Trophoblast cell (in vitro differentiated cells and primary cell): ENCODE measurements around the gene THBS1.

ENCODE experiments used
- DNase-seq, 2 donors: peaks; one replicate each; pipeline ENCODE4 v3.0.0-alpha.2; 2016
- H2AFZ ChIP-seq: 2 replicates; pipeline ENCODE4 v1.6.1; 2013; ENCODE audit warnings: low read length, moderate library complexity, mild to moderate bottlenecking; ENCODE audit not compliant: insufficient read depth, poor library complexity
- H2AK5ac ChIP-seq: 2 replicates; pipeline ENCODE4 v1.6.1; 2013; ENCODE audit warnings: mild to moderate bottlenecking, low read length
- H2BK120ac ChIP-seq: 2 replicates; pipeline ENCODE4 v1.6.1; 2013; ENCODE audit warnings: low read length, mild to moderate bottlenecking, moderate library complexity; ENCODE audit not compliant: insufficient read depth, poor library complexity
- H2BK12ac ChIP-seq: 2 replicates; pipeline ENCODE4 v1.6.1; 2013; ENCODE audit warnings: mild to moderate bottlenecking, low read length, moderate library complexity
- H2BK5ac ChIP-seq: 2 replicates; pipeline ENCODE4 v1.6.1; 2013; ENCODE audit warnings: low read length, low read depth, moderate library complexity, mild to moderate bottlenecking; ENCODE audit not compliant: poor library complexity
- H3K14ac ChIP-seq: 2 replicates; pipeline ENCODE4 v1.6.1; 2013; ENCODE audit warnings: mild to moderate bottlenecking, low read length
- H3K18ac ChIP-seq: 2 replicates; pipeline ENCODE4 v1.6.1; 2013; ENCODE audit warnings: mild to moderate bottlenecking, low read length
- H3K23ac ChIP-seq: 2 replicates; pipeline ENCODE4 v1.6.1; 2013; ENCODE audit warnings: low read length
- H3K27ac ChIP-seq: 2 replicates; pipeline ENCODE4 v1.5.1; 2013; ENCODE audit warnings: low read depth, mild to moderate bottlenecking, inconsistent platforms, low read length, moderate library complexity
- H3K27me3 ChIP-seq: 2 replicates; pipeline ENCODE4 v1.6.1; 2013; ENCODE audit warnings: inconsistent platforms, mild to moderate bottlenecking, low read length, moderate library complexity; ENCODE audit not compliant: insufficient read depth
- H3K36me3 ChIP-seq, 2 experiments: 1 replicate in 1 of 2; 2 replicates in 1 of 2; pipeline ENCODE4 v1.6.1; 2013; ENCODE audit warnings: low read length in 2 of 2, mild to moderate bottlenecking in 2 of 2, moderate library complexity in 1 of 2; ENCODE audit not compliant: insufficient read depth in 2 of 2, control insufficient read depth in 1 of 2
- H3K4ac ChIP-seq: 2 replicates; pipeline ENCODE4 v1.6.1; 2013; ENCODE audit warnings: low read depth, mild to moderate bottlenecking, low read length, moderate library complexity
- H3K4me1 ChIP-seq, 2 experiments: 1 replicate in 1 of 2; 2 replicates in 1 of 2; pipeline ENCODE4 v1.6.1; 2013; ENCODE audit warnings: low read length in 2 of 2, mild to moderate bottlenecking in 2 of 2, moderate library complexity in 1 of 2; ENCODE audit not compliant: insufficient read depth in 2 of 2, control insufficient read depth in 1 of 2
- H3K4me2 ChIP-seq: 2 replicates; pipeline ENCODE4 v1.6.1; 2013; ENCODE audit warnings: inconsistent platforms, mild to moderate bottlenecking, low read length, moderate library complexity
- H3K4me3 ChIP-seq: 2 replicates; pipeline ENCODE4 v1.5.1; 2013; ENCODE audit warnings: mild to moderate bottlenecking, low read depth, low read length, inconsistent platforms
- H3K79me1 ChIP-seq: one replicate; pipeline ENCODE4 v1.6.1; 2013; ENCODE audit warnings: low read length
- H3K79me2 ChIP-seq: 2 replicates; pipeline ENCODE4 v1.6.1; 2013; ENCODE audit warnings: low read length, mild to moderate bottlenecking; ENCODE audit not compliant: control insufficient read depth, insufficient read depth, poor library complexity
- H3K9ac ChIP-seq: 2 replicates; pipeline ENCODE4 v1.6.1; 2013; ENCODE audit warnings: mild to moderate bottlenecking, low read length
- H3K9me3 ChIP-seq: 2 replicates; pipeline ENCODE4 v1.6.1; 2013; ENCODE audit warnings: low read depth, mild to moderate bottlenecking, control low read depth, inconsistent platforms, low read length; ENCODE audit not compliant: insufficient read depth
- H4K12ac ChIP-seq: 2 replicates; pipeline ENCODE4 v1.6.1; 2013; ENCODE audit warnings: low read depth, mild to moderate bottlenecking, low read length, moderate library complexity
- H4K8ac ChIP-seq: 2 replicates; pipeline ENCODE4 v1.6.1; 2013; ENCODE audit warnings: low read depth, mild to moderate bottlenecking, low read length, moderate library complexity
- H4K91ac ChIP-seq: one replicate; pipeline ENCODE4 v1.6.1; 2013; ENCODE audit warnings: low read depth, mild to moderate bottlenecking, low read length, moderate library complexity
- WGBS: extraction: QIAGEN DNeasy Blood & Tissue Kit; methylation state at CpG from one replicate; pipeline ENCODE4 v1.1.7; 2013; ENCODE audit warnings: missing lambda C conversion rate; ENCODE audit not compliant: insufficient read length, insufficient coverage; ENCODE audit errors: extremely low coverage; 5-methylcytosine and 5-hydroxymethylcytosine counted together

THBS1 gene

DNA sequence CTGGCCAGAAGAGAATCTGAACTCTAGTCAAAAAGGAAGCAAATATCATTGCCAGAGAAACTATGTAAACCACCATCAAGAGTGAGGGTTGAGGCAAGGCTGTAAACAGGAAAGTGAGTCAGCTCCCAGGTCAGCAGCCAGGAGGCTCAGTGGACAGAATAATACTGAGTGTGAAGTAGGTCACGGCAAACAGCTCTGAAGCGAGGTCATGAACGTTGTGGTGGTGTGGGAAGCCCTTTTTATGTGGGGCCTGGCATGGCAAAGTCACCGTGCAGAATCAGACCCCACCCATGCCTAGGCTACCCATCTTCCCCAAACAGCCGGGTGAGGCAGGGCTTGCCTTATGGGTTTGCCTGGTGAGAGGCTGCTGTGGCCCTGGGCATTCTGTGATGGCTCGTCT lies 43.9 kb downstream of the THBS1 start:
- Histone ChIP-seq H3K4me2 (no peak overlapping the region), H3K9me3 (no peaks in the 10 kb centered on the region), H3K4me1 (peaks cover 5 to 11% of the 10 kb centered on the region in 2 experiments), H3K18ac (peak overlapping the region; percentile 57), H3K27ac (no peak overlapping the region), H2BK120ac (no peak overlapping the region), H2BK12ac (peak overlapping the region; percentile 19), H2AFZ (peak overlapping the region; percentile 27), H3K14ac (no peak overlapping the region), H3K4ac (no peak overlapping the region), H3K4me3 (no peak overlapping the region), H3K9ac (no peak overlapping the region), H2BK5ac (no peak overlapping the region), H3K79me1 (peaks cover 3% of the 10 kb centered on the region), H2AK5ac (peak overlapping the region; percentile 49), H4K91ac (no peak overlapping the region), H4K8ac (no peak overlapping the region), H3K23ac (no peak overlapping the region), H3K36me3 (no peaks in the 10 kb centered on the region), H3K79me2 (no peaks in the 10 kb centered on the region), H4K12ac (peak overlapping the region; percentile 2), H3K27me3 (no peaks in the 10 kb centered on the region)
- WGBS: no CpG with 5 or more reads among the region's 6 CpGs
- DNase-seq: peak in 1 of 2 donors; percentile 8

DNA sequence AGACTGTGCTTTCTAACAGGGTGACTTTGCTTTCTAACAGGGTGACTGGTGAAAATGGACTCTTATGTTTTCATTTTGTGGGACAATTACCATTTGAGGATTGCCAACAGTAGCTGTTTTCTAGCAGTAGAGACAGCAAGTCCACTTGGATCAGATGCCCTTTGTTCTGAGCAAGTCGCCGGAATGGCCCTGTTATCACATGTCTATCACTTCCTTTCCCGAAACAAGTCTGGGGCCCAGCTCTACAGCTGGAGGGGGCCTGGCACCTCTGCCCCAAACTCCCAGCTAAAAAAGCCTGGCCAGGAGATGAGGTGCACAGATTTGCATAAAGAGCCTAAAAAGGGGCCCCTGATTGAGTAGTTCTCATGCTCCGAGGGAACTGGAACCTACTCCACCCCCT lies 44.6 kb downstream of the THBS1 start:
- Histone ChIP-seq H2BK12ac (no peak overlapping the region), H4K12ac (no peak overlapping the region), H3K79me2 (no peaks in the 10 kb centered on the region), H4K91ac (no peak overlapping the region), H2BK5ac (no peak overlapping the region), H3K4me1 (peaks cover 5 to 11% of the 10 kb centered on the region in 2 experiments), H3K79me1 (peaks cover 3% of the 10 kb centered on the region), H3K36me3 (no peaks in the 10 kb centered on the region), H4K8ac (no peak overlapping the region), H3K27me3 (no peaks in the 10 kb centered on the region), H3K27ac (no peak overlapping the region), H3K9me3 (no peaks in the 10 kb centered on the region), H2AFZ (no peak overlapping the region), H3K4me3 (no peak overlapping the region), H2BK120ac (no peak overlapping the region), H2AK5ac (no peak overlapping the region), H3K4me2 (no peak overlapping the region), H3K4ac (no peak overlapping the region), H3K9ac (no peak overlapping the region), H3K18ac (no peak overlapping the region), H3K14ac (no peak overlapping the region), H3K23ac (no peak overlapping the region)
- WGBS: no CpG with 5 or more reads among the region's 4 CpGs
- no peak for DNase-seq

DNA sequence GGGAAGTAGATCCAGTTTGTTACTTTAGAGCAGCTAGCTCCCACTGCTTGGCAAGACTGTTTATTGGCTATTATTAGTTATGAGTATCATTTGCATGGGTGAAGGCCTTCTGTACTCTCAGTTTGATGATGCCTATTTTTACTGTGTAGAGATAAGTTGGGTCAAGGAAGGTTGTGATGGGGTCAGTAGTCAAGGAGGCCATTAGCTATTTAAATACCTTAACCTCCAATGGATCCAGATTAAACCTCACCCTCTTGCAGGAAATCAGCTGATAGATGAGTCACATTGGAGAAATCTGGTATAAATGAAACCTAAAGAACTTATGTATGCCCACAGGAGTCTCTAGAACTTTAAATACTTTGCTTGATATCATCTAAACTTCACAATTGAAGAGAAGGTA lies 45.0 kb downstream of the THBS1 start:
- no peaks in the 10 kb centered on the region for H3K27me3 ChIP-seq
- H3K4me2 ChIP-seq: no peak overlapping the region
- DNase-seq: no peak
- H3K4ac ChIP-seq: no peak overlapping the region
- no peak overlapping the region for H3K9ac ChIP-seq
- no peak overlapping the region for H2BK5ac ChIP-seq
- no peaks in the 10 kb centered on the region for H3K79me2 ChIP-seq
- H2AFZ ChIP-seq: no peak overlapping the region
- no peak overlapping the region for H4K12ac ChIP-seq
- no peak overlapping the region for H2AK5ac ChIP-seq
- H4K8ac ChIP-seq: no peak overlapping the region
- no peak overlapping the region for H3K14ac ChIP-seq
- no peak overlapping the region for H3K27ac ChIP-seq
- H3K23ac ChIP-seq: no peak overlapping the region
- H2BK120ac ChIP-seq: no peak overlapping the region
- no peaks in the 10 kb centered on the region for H3K36me3 ChIP-seq
- peaks cover 5 to 11% of the 10 kb centered on the region in 2 experiments for H3K4me1 ChIP-seq
- no peak overlapping the region for H3K18ac ChIP-seq
- no peak overlapping the region for H4K91ac ChIP-seq
- no peaks in the 10 kb centered on the region for H3K9me3 ChIP-seq
- no peak overlapping the region for H3K4me3 ChIP-seq
- peaks cover 3% of the 10 kb centered on the region for H3K79me1 ChIP-seq
- no peak overlapping the region for H2BK12ac ChIP-seq

DNA sequence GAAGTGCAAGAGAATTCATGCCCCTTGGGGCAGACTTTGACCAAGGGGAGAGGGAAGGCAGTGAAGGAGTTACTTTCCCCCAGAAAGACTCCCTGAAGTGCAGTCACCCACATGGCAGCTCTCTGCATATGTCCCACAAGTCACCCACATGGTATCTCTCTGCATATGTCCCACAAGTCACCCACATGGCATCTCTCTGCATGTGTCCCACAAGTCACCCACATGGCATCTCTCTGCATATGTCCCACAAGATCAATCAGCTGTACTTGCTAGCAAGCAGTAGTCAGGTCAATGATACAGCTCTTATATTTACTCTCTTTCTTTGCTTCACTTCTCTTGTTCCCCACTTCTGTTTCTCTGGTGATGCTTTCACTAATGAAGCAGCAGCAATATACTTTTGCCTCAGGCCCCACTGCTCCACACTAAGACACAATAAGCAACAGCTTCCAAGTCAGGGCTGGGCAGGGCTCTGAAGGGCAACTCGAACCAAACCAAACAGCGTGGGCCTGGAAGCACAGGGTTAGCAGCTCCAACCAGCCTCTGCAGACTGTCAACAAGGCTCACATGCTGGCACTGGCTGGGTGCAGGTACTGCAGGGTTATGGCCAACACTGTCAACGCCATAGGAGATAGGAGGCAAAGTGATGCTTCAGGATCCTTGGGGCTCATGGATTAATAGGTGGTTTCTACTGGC lies 46.7 kb downstream of the THBS1 start:
- Histone ChIP-seq H4K91ac (no peak overlapping the region), H2BK5ac (no peak overlapping the region), H2AFZ (peak overlapping the region; percentile 17), H4K8ac (no peak overlapping the region), H3K4me1 (peaks cover 5 to 11% of the 10 kb centered on the region in 2 experiments), H3K14ac (no peak overlapping the region), H3K79me1 (peaks cover 3% of the 10 kb centered on the region), H2BK120ac (no peak overlapping the region), H3K36me3 (no peaks in the 10 kb centered on the region), H4K12ac (no peak overlapping the region), H3K4me3 (no peak overlapping the region), H3K27me3 (no peaks in the 10 kb centered on the region), H3K9ac (no peak overlapping the region), H3K9me3 (no peaks in the 10 kb centered on the region), H2BK12ac (no peak overlapping the region), H3K79me2 (no peaks in the 10 kb centered on the region), H3K18ac (no peak overlapping the region), H3K27ac (no peak overlapping the region), H3K4me2 (no peak overlapping the region), H2AK5ac (no peak overlapping the region), H3K4ac (no peak overlapping the region), H3K23ac (no peak overlapping the region)
- no peak for DNase-seq
- WGBS: no CpG with 5 or more reads among the region's 3 CpGs
